ENCODE measurements around the gene TMPRSS5. TPM values are rescaled to one million over a fixed set of nuclear protein-coding genes. Genes with fewer than 3 reads are reported as not detected.

TMPRSS5 gene
- total RNA-seq, 1 donor from 2014 or later, result not detected

- no peaks in the 10 kb centered on the region for H3K36me3 Mint-ChIP-seq
- Histone ChIP-seq H3K4me1 (peaks cover 15% of the 10 kb centered on the region), H3K27ac (no peak overlapping the region)
Measured at GRCh38 chr11:113668255-113668654, 37.9 kb downstream of the TMPRSS5 start.

GRCh38 chr11:113667801-113668200 lies 38.3 kb downstream of the TMPRSS5 start:
- no peak overlapping the region for H2AFZ ChIP-seq (replicated peaks)
- Mint-ChIP-seq H3K4me1 (peaks cover 6% of the 10 kb centered on the region), H3K4me3 (no peak overlapping the region), H3K9me3 (peaks cover 9% of the 10 kb centered on the region), H3K27ac (no peak overlapping the region), H3K27me3 (ENCODE audit: insufficient read depth, low read depth) (no peaks in the 10 kb centered on the region), H3K36me3 (no peaks in the 10 kb centered on the region)
- H3K4me1 ChIP-seq, result peaks cover 12% of the 10 kb centered on the region
- no peaks in the 10 kb centered on the region for H3K27me3 ChIP-seq
- H3K4me3 ChIP-seq, result no peak overlapping the region
- no peak overlapping the region for H3K27ac ChIP-seq
- no peak overlapping the region for H3K4me2 ChIP-seq
- no peaks in the 10 kb centered on the region for H3K36me3 ChIP-seq
- peaks cover 12% of the 10 kb centered on the region for H3F3A ChIP-seq (ENCODE audit: low read depth)
- H3K9ac ChIP-seq, result no peak overlapping the region
- TF ChIP-seq EZH2 (IDR thresholded peaks at IDR 0.05), result no peak
- no peak for TF ChIP-seq EZH2phosphoT487 (IDR thresholded peaks at IDR 0.05)
- TF ChIP-seq, protein P1, sequence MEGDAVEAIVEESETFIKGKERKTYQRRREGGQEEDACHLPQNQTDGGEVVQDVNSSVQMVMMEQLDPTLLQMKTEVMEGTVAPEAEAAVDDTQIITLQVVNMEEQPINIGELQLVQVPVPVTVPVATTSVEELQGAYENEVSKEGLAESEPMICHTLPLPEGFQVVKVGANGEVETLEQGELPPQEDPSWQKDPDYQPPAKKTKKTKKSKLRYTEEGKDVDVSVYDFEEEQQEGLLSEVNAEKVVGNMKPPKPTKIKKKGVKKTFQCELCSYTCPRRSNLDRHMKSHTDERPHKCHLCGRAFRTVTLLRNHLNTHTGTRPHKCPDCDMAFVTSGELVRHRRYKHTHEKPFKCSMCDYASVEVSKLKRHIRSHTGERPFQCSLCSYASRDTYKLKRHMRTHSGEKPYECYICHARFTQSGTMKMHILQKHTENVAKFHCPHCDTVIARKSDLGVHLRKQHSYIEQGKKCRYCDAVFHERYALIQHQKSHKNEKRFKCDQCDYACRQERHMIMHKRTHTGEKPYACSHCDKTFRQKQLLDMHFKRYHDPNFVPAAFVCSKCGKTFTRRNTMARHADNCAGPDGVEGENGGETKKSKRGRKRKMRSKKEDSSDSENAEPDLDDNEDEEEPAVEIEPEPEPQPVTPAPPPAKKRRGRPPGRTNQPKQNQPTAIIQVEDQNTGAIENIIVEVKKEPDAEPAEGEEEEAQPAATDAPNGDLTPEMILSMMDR (IDR thresholded peaks at IDR 0.05), result no peak
- no peaks in the 10 kb centered on the region for H3K79me2 ChIP-seq (ENCODE audit: low read depth)
- DNase-seq (ENCODE audit: low spot score), result no peak
- H3K9me3 ChIP-seq (ENCODE audit: low read depth), result peaks cover 9% of the 10 kb centered on the region
- H4K20me1 ChIP-seq (ENCODE audit: low read depth), result no peaks in the 10 kb centered on the region

More at GRCh38 chr11:113668255-113668654, 37.9 kb downstream of the TMPRSS5 start:
- Histone ChIP-seq H3K9me3 (ENCODE audit: low read depth) (peaks cover 9% of the 10 kb centered on the region), H2AFZ (replicated peaks) (no peak overlapping the region), H3K79me2 (ENCODE audit: low read depth) (no peaks in the 10 kb centered on the region), H3K4me2 (no peak overlapping the region), H3K27me3 (no peaks in the 10 kb centered on the region), H3K4me3 (no peak overlapping the region), H3K36me3 (no peaks in the 10 kb centered on the region), H3F3A (ENCODE audit: low read depth) (peaks cover 13% of the 10 kb centered on the region), H4K20me1 (ENCODE audit: low read depth) (no peaks in the 10 kb centered on the region), H3K9ac (no peak overlapping the region)
- Mint-ChIP-seq H3K27ac (no peak overlapping the region), H3K4me3 (no peak overlapping the region), H3K9me3 (peaks cover 9% of the 10 kb centered on the region), H3K27me3 (ENCODE audit: insufficient read depth, low read depth) (no peaks in the 10 kb centered on the region), H3K4me1 (peaks cover 10% of the 10 kb centered on the region)
- no peak for DNase-seq (ENCODE audit: low spot score)
- TF ChIP-seq EZH2 (IDR thresholded peaks at IDR 0.05) (no peak), EZH2phosphoT487 (IDR thresholded peaks at IDR 0.05) (no peak)
- TF ChIP-seq, protein P1 (IDR thresholded peaks at IDR 0.05), result no peak

DNA sequence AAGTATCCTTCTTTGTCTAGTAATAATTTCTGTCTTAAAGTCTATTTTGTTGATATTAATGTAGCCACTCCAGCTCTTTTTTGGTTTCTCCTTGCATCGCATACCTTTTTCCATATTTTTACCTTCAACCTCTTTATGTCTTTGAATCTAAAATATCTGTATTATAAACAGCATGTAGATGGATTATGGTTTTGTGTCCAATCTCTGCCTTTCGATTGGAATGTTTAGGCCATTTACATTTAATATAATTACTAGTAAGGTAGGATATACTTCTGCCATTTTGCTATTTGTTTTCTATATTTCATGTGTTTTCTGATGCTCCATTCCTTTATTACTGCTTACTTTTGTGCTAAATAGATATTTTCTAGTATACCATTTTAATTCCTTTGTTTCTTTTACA lies 39.5 kb downstream of the TMPRSS5 start:
- Mint-ChIP-seq H3K4me1 (peaks cover 5% of the 10 kb centered on the region), H3K27ac (no peak overlapping the region), H3K9me3 (peaks cover 9% of the 10 kb centered on the region), H3K36me3 (no peaks in the 10 kb centered on the region), H3K27me3 (ENCODE audit: insufficient read depth, low read depth) (no peaks in the 10 kb centered on the region), H3K4me3 (no peak overlapping the region)
- no peaks in the 10 kb centered on the region for H3K27me3 ChIP-seq
- no peaks in the 10 kb centered on the region for H3K36me3 ChIP-seq
- no peaks in the 10 kb centered on the region for H3K79me2 ChIP-seq (ENCODE audit: low read depth)
- peaks cover 12% of the 10 kb centered on the region for H3F3A ChIP-seq (ENCODE audit: low read depth)
- no peak overlapping the region for H2AFZ ChIP-seq (replicated peaks)
- no peak overlapping the region for H3K9ac ChIP-seq
- no peak overlapping the region for H3K4me3 ChIP-seq
- TF ChIP-seq EZH2 (IDR thresholded peaks at IDR 0.05) (no peak), EZH2phosphoT487 (IDR thresholded peaks at IDR 0.05) (no peak)
- TF ChIP-seq, protein P1 (IDR thresholded peaks at IDR 0.05), result no peak
- no peak for DNase-seq (ENCODE audit: low spot score)
- H3K27ac ChIP-seq, result no peak overlapping the region
- H3K4me2 ChIP-seq, result no peak overlapping the region
- no peaks in the 10 kb centered on the region for H4K20me1 ChIP-seq (ENCODE audit: low read depth)
- H3K9me3 ChIP-seq (ENCODE audit: low read depth), result peaks cover 9% of the 10 kb centered on the region
- peaks cover 12% of the 10 kb centered on the region for H3K4me1 ChIP-seq
